Measurements from ENCODE around the gene COL15A1. TPM values are rescaled to one million over a fixed set of nuclear protein-coding genes. Genes with fewer than 3 reads are reported as not detected.

Gene COL15A1
- total RNA-seq, 1 donor from 2014 or later = 0.06 TPM

DNA sequence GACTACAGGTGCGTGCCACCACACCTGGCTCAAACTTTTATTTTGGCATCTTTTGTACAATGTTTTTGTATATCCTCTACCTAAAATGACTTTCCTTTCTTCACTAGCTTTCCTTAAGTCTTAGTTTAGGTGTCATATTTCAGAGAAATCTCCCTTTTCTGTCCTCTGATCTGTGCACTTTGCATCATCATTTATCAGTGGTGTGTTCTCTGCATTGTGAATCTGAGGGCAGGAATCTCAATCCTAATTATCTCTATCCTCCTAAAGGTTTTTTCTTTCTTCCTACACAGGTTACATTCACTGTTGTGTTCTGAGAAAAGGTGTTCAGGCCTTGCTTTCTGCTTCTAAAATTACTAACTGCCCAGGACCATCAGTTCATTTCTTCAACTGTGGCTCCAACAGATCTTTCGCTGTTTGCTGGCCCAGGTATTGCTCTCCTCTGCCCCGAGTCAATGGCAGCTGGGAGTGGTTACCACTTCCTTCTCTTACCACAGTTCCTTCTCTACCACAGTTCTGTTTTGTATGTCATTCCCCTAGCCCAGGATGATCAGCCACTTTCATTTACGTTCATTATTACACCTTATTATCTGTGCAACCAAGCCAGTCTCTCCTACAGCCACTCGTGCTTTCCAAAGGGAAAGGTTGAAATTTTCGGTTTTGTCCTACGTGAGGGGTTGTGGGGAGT, 175.2 kb downstream of the COL15A1 start:
- no peak overlapping the region for H3K4me3 ChIP-seq (ENCODE audit: low read depth, low read length)
- DNase-seq (ENCODE audit: low read depth) = no peak
- TF ChIP-seq, protein P1, sequence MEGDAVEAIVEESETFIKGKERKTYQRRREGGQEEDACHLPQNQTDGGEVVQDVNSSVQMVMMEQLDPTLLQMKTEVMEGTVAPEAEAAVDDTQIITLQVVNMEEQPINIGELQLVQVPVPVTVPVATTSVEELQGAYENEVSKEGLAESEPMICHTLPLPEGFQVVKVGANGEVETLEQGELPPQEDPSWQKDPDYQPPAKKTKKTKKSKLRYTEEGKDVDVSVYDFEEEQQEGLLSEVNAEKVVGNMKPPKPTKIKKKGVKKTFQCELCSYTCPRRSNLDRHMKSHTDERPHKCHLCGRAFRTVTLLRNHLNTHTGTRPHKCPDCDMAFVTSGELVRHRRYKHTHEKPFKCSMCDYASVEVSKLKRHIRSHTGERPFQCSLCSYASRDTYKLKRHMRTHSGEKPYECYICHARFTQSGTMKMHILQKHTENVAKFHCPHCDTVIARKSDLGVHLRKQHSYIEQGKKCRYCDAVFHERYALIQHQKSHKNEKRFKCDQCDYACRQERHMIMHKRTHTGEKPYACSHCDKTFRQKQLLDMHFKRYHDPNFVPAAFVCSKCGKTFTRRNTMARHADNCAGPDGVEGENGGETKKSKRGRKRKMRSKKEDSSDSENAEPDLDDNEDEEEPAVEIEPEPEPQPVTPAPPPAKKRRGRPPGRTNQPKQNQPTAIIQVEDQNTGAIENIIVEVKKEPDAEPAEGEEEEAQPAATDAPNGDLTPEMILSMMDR (conservative IDR thresholded peaks at IDR 0.05; ENCODE audit: low read depth, low read length) = no peak

DNA sequence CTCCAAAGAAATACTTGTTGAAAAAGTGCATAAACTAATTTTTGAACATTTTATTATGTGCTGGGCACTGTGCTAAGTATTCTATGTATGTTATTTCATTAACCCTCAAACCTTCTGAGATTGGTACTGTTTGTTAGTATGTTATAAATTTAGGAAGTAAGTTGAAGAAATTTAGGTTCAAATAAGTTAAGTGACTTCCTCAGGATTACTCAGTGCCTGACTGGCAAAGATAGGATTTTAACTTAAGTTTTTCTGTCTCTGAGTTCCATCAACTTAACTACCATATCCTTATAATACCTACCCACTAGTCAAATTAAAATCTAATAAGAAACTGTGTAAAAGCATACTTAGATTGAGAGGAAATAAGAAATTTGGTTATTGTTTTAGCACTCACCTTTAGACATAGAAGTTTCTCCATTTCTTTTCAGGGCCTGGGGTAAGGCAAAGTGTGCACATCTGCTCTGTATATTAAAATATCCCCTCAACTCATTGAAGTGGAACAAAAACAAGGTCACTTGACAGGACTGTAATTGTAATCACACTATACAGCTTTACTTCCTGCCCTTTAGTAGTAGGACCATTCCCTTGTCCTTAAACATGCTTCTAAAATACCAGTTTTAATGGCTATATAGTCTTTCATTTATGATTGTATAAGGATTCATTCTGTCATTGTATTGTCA, 176.4 kb downstream of the COL15A1 start:
- DNase-seq (ENCODE audit: low read depth) = no peak
- TF ChIP-seq, protein P1 (conservative IDR thresholded peaks at IDR 0.05; ENCODE audit: low read depth, low read length) = no peak

More for the DNA sequence above, 176.4 kb downstream of the COL15A1 start:
- no peak overlapping the region for H3K4me3 ChIP-seq (ENCODE audit: low read depth, low read length)

Other genes with a start within 250 kb of the COL15A1 start
- gene GABBR2, start 235.0 kb upstream of the COL15A1 start, total RNA-seq = 0.51 and 0.75 TPM in 2 replicates
- 23.8 and 28.6 TPM in 2 replicates for gene ANKS6, start 147.4 kb upstream of the COL15A1 start, total RNA-seq
- 8.8 and 19.5 TPM in 2 replicates for gene GALNT12, start 136.2 kb upstream of the COL15A1 start, total RNA-seq
- 29.0 and 42.8 TPM in 2 replicates for gene TGFBR1, start 161.2 kb downstream of the COL15A1 start, total RNA-seq

Measured in epithelial cell of proximal tubule (primary cell).